ENCODE results near the gene MAN1A1. TPM values are rescaled to one million over a fixed set of nuclear protein-coding genes. Genes with fewer than 3 reads are reported as not detected.

Gene MAN1A1
- total and polyA plus RNA-seq, 2 of the 8 experiments (the other 6 are each of a cell fraction or from before 2014, with no cell fraction given): 1.8 to 5.4 TPM

GRCh38 chr6:119134752-119135151, 214.8 kb downstream of the MAN1A1 start:
- no peak overlapping the region for H4K91ac ChIP-seq (replicated peaks; ENCODE audit: insufficient read length, low read length)
- DNase-seq (ENCODE audit: low read depth in 1 of 2, low spot score in 2 of 2) (no peak), FAIRE-seq (no peak)
- H4K20me1 ChIP-seq (replicated peaks in 1 of 2; ENCODE audit: control insufficient read depth in 1 of 2, insufficient read depth in 2 of 2, low read length in 2 of 2): no peaks in the 10 kb centered on the region
- CTCF ChIA-PET (ENCODE audit: partially characterized antibody): no interaction called here
- H2AK5ac ChIP-seq (ENCODE audit: low read depth, low read length): no peak overlapping the region
- no peak overlapping the region for H3K27ac ChIP-seq (ENCODE audit: low read depth, low read length)
- no peak overlapping the region for H2BK5ac ChIP-seq (ENCODE audit: low read depth, low read length)
- H2BK20ac ChIP-seq (ENCODE audit: low read length): no peak overlapping the region
- H2BK12ac ChIP-seq (ENCODE audit: low read depth, low read length): no peak overlapping the region
- no peak overlapping the region for H2BK15ac ChIP-seq (ENCODE audit: low read length)
- no peak overlapping the region for H4K8ac ChIP-seq (ENCODE audit: extremely low read depth, insufficient read depth, low read length)
- H2BK120ac ChIP-seq (replicated peaks; ENCODE audit: low read depth, low read length): no peak overlapping the region
- POLR2A ChIA-PET (ENCODE audit: partially characterized antibody): no interaction called here
- H3K9me3 ChIP-seq (ENCODE audit: insufficient read depth in 2 of 2, low read depth in 1 of 2, low read length in 1 of 2): no peaks in the 10 kb centered on the region
- H3K27me3 ChIP-seq (replicated peaks in 1 of 4; ENCODE audit: control insufficient read depth in 3 of 4, extremely low read depth in 1 of 4, insufficient read depth in 3 of 4, low read length in 3 of 4): no peaks in the 10 kb centered on the region
- no peak overlapping the region for H3K23ac ChIP-seq (ENCODE audit: insufficient read length)
- H3K18ac ChIP-seq (ENCODE audit: extremely low read depth, low read length): no peak overlapping the region
- no peak overlapping the region for H3K4me2 ChIP-seq (ENCODE audit: insufficient read depth in 1 of 2, low read depth in 2 of 2, low read length in 2 of 2)
- H4K5ac ChIP-seq (ENCODE audit: insufficient read length, low read depth, low read length): no peak overlapping the region
- H2AFZ ChIP-seq (ENCODE audit: low read length): no peak overlapping the region
- no peaks in the 10 kb centered on the region for H3K23me2 ChIP-seq (ENCODE audit: low read depth, low read length)
- H3K79me1 ChIP-seq (ENCODE audit: low read depth, low read length): no peaks in the 10 kb centered on the region
- no peak overlapping the region for H3K56ac ChIP-seq (replicated peaks; ENCODE audit: insufficient read length, low read depth, low read length)
- no peak overlapping the region for H3K4ac ChIP-seq (replicated peaks; ENCODE audit: insufficient read length, low read depth, low read length)
- H3K14ac ChIP-seq (ENCODE audit: insufficient read length): no peak overlapping the region
- WGBS, 2 experiments (ENCODE audit: extremely low coverage in 1 of 2, insufficient coverage in 1 of 2, insufficient read length in 1 of 2, insufficient replicate concordance in 2 of 2, low coverage in 1 of 2, low lambda C conversion rate in 2 of 2, missing lambda C conversion rate in 1 of 2): 87% methylated on average over 2 of the region's 2 CpGs; no CpG with 5 or more reads in 1 of the 2 experiments
- H3K36me3 ChIP-seq (ENCODE audit: control insufficient read depth in 2 of 4, insufficient read depth in 4 of 4, low read length in 3 of 4): no peaks in the 10 kb centered on the region
- no peaks in the 10 kb centered on the region for H3K4me1 ChIP-seq (replicated peaks in 1 of 4; ENCODE audit: control insufficient read depth in 3 of 4, insufficient read depth in 4 of 4, low read length in 3 of 4)
- no peak overlapping the region for H3K9ac ChIP-seq (replicated peaks in 1 of 4; ENCODE audit: extremely low read depth in 1 of 4, low read depth in 3 of 4, low read length in 3 of 4)
- no peak for TF ChIP-seq FOSL1 (IDR thresholded peaks at IDR 0.05; ENCODE audit: insufficient read depth, low read depth, low read length)
- no peak for TF ChIP-seq KDM5A (IDR thresholded peaks at IDR 0.05; ENCODE audit: low read length)
- TF ChIP-seq SP1 (IDR thresholded peaks at IDR 0.05; ENCODE audit: low read depth, low read length): no peak
- no peaks in the 10 kb centered on the region for H3K79me2 ChIP-seq (ENCODE audit: control insufficient read depth in 1 of 2, insufficient read depth in 2 of 2, low read length in 2 of 2)
- H3K4me3 ChIP-seq (ENCODE audit: extremely low read depth in 1 of 4, insufficient read depth in 2 of 4, low read depth in 3 of 4, low read length in 4 of 4): no peak overlapping the region
